ENCODE results near the gene RBSN.

Gene RBSN

DNA sequence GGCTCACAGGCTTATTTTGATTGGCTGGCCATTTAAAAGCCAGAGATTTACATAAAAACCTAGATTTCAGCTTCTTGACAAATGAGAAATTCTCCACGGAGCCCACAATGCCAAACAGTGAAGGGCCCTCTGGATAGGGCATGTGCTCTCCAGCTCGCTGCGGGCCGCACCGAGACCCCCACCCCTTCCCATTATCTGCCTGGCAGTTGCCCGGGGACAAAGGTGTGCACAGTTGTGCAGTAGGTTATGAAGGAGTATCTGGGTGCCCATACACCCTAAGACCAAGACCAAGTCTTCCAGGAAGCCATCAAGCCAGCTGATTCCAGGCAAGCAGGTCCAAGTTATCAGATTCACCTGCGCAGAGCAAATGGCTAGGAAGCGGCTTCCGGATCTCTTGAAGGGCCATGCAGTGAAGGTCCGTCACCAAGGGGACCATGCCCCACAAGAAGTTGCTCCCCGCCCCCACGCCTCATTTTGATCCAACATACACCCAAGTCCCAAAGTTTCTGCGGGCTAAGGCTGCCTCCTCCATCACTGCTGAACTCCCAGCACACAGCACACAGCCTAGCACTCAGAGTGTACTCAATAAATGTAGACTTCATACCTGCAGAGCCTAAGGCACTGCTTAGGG is 35.2 kb downstream of the RBSN start:
- no CpG with 5 or more reads among the region's 13 CpGs for WGBS (ENCODE audit: insufficient coverage, insufficient read length)
- Histone ChIP-seq H3K27me3 (ENCODE audit: control insufficient read depth, insufficient read depth, low read length) (no peaks in the 10 kb centered on the region), H3K27ac (ENCODE audit: low read length) (no peak overlapping the region), H3K4me1 (ENCODE audit: control insufficient read depth, insufficient read depth, low read length) (no peaks in the 10 kb centered on the region; the same call in 1 of the 2 replicates), H3K9me3 (ENCODE audit: control insufficient read depth, insufficient read depth, low read length) (no peaks in the 10 kb centered on the region), H3K4me3 (ENCODE audit: low read length) (peak overlapping the region; percentile 59; the same call in 1 of the 2 replicates), H3K36me3 (ENCODE audit: control insufficient read depth, insufficient read depth, low read length) (peaks cover 5% of the 10 kb centered on the region; the same call in 1 of the 2 replicates)
- DNase-seq (ENCODE audit: low read depth, low spot score) = no peak

DNA sequence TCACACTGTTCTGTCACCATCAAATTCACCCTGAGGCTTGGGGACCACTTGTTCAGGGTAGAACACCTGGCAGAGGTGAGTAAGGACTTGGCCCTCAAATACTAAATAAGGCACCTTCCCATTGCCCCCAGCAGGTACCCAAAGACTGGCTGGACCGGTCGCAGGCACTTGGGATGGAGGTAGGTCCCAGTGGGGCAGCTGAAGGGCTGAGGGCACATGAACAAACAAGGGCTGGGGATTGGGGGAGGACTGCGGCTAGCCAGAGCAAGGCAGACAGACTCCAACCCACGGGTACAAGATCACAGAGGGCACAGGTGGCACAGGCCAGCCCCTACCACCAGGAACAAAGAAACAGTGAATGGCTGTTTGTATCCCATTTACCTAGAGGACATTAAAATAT is 35.7 kb downstream of the RBSN start:
- no peak overlapping the region for H3K4me3 ChIP-seq (ENCODE audit: low read length)
- DNase-seq (ENCODE audit: low read depth, low spot score) = no peak
- no peaks in the 10 kb centered on the region; the same call in 1 of the 2 replicates for H3K4me1 ChIP-seq (ENCODE audit: control insufficient read depth, insufficient read depth, low read length)
- no peak overlapping the region for H3K27ac ChIP-seq (ENCODE audit: low read length)
- no peaks in the 10 kb centered on the region for H3K27me3 ChIP-seq (ENCODE audit: control insufficient read depth, insufficient read depth, low read length)
- WGBS (ENCODE audit: insufficient coverage, insufficient read length) = no CpG with 5 or more reads among the region's 4 CpGs
- peaks cover 7% of the 10 kb centered on the region; the same call in 1 of the 2 replicates for H3K36me3 ChIP-seq (ENCODE audit: control insufficient read depth, insufficient read depth, low read length)
- no peaks in the 10 kb centered on the region for H3K9me3 ChIP-seq (ENCODE audit: control insufficient read depth, insufficient read depth, low read length)

DNA sequence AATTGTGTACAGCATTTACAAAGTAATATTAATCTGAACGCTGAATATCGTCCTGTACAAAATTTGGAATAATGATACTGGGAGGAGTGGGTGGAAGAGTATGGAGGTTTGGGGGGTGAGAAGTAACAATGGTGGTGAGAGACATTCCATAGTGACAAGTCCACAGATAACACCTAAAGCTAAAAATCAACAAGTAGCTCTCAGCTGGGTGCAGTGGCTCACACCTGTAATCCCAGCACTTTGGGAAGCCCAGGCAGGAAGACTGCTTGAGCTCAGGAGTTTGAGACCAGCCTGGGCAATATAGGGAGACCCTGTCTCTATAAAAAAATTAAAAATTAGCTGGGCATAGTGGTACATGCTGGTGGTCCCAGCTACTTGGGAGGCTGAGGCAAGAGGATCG is 38.9 kb downstream of the RBSN start:
- no CpG with 5 or more reads among the region's 3 CpGs for WGBS (ENCODE audit: insufficient coverage, insufficient read length)
- no peak for DNase-seq (ENCODE audit: low read depth, low spot score)
- H3K36me3 ChIP-seq (ENCODE audit: control insufficient read depth, insufficient read depth, low read length) = peaks cover 11% of the 10 kb centered on the region; the same call in 1 of the 2 replicates

DNA sequence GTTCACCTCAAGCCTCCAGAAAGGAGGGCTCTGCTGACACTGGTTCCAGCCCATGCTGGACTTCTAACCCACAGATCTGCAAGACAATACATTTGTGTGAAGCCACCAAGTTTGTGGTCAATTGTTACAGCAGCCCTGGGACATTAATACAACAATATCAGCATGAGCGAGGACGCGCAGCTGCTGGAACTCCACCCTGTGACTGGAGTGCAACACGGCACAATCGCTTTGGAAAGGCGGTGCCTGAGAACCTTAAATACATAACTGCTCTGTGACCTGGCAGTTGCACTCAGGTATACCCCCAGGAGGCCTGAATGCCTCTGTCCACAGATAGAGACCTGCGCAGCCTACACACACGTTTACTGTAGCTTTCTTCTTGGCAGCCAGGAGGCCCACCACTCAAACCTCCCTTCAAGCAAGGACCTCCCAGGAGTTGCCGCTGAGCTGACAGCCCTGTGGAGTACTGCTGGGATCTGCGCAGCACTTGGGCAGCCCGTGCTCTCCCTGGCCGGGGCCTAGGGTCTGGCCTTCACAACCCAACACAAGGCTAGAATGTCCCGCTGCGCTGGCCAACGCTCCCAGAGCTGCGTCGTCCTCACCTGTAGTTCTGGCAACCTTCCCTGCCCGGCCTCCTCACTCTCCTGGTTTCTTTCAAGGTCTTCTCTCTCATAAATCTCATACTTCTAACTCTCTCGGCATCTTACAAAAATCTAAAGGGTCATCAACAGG is 42.1 kb downstream of the RBSN start:
- WGBS (ENCODE audit: insufficient coverage, insufficient read length) = no CpG with 5 or more reads among the region's 19 CpGs
- no peak overlapping the region for H3K27ac ChIP-seq (ENCODE audit: low read length)
- no peaks in the 10 kb centered on the region for H3K4me1 ChIP-seq (ENCODE audit: control insufficient read depth, insufficient read depth, low read length)
- H3K27me3 ChIP-seq (ENCODE audit: control insufficient read depth, insufficient read depth, low read length) = no peaks in the 10 kb centered on the region
- H3K36me3 ChIP-seq (ENCODE audit: control insufficient read depth, insufficient read depth, low read length) = peaks cover 18% of the 10 kb centered on the region; the same call in 1 of the 2 replicates
- DNase-seq (ENCODE audit: low read depth, low spot score) = no peak
- no peak overlapping the region for H3K4me3 ChIP-seq (ENCODE audit: low read length)
- H3K9me3 ChIP-seq (ENCODE audit: control insufficient read depth, insufficient read depth, low read length) = no peaks in the 10 kb centered on the region

More for the DNA sequence above, 38.9 kb downstream of the RBSN start:
- H3K4me3 ChIP-seq (ENCODE audit: low read length) = no peak overlapping the region
- H3K4me1 ChIP-seq (ENCODE audit: control insufficient read depth, insufficient read depth, low read length) = no peaks in the 10 kb centered on the region; the same call in 1 of the 2 replicates
- H3K27ac ChIP-seq (ENCODE audit: low read length) = no peak overlapping the region
- no peaks in the 10 kb centered on the region for H3K27me3 ChIP-seq (ENCODE audit: control insufficient read depth, insufficient read depth, low read length)
- no peaks in the 10 kb centered on the region for H3K9me3 ChIP-seq (ENCODE audit: control insufficient read depth, insufficient read depth, low read length)

DNA sequence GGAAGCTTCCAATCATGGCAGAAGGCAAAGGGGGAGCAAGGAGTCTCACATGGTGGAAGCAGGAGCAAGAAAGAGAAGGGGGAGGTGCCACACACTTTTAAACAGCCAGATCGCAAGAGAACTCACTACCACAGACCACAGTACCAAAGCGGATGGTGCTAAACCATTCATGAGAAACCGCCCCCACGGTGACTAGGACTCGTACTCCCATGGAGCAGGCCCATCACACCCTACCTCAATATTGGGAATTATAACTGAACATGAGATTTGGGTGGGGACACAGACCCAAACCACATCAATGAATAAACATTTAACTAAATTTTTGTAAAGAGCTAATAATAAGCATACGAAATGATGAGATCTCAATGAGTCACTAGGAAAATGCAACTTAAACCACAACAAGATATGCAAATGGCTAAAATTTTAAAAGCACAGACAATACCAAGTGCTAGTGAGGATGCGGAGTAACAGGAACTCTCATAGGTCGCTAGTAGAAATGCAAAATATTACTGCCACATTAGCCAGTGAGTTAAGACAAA is 43.9 kb downstream of the RBSN start:
- peaks cover 24% of the 10 kb centered on the region; the same call in 1 of the 2 replicates for H3K36me3 ChIP-seq (ENCODE audit: control insufficient read depth, insufficient read depth, low read length)
- no peaks in the 10 kb centered on the region for H3K9me3 ChIP-seq (ENCODE audit: control insufficient read depth, insufficient read depth, low read length)
- no peak for DNase-seq (ENCODE audit: low read depth, low spot score)
- H3K4me1 ChIP-seq (ENCODE audit: control insufficient read depth, insufficient read depth, low read length) = no peaks in the 10 kb centered on the region
- H3K27ac ChIP-seq (ENCODE audit: low read length) = no peak overlapping the region
- H3K27me3 ChIP-seq (ENCODE audit: control insufficient read depth, insufficient read depth, low read length) = no peaks in the 10 kb centered on the region
- no CpG with 5 or more reads among the region's 8 CpGs for WGBS (ENCODE audit: insufficient coverage, insufficient read length)
- no peak overlapping the region for H3K4me3 ChIP-seq (ENCODE audit: low read length)

DNA sequence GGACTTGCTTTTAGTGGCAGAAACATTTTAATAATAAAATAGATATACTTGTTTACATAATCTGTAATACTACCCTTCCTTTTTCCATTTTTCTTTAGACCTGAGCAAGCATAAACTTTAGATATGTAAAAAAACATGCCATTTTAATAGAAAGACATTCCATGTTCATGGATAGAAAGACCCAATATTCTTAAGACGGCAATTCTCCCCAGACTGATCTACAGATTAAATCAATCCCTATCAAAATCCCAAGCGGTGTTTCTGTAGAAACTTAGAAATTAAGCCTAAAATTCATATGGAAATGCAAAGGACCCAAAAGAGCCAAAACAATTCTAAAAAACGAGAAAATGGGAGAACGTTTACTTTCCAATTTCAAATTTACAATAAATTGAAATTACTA is 45.4 kb downstream of the RBSN start:
- Histone ChIP-seq H3K27me3 (ENCODE audit: control insufficient read depth, insufficient read depth, low read length) (no peaks in the 10 kb centered on the region), H3K4me1 (ENCODE audit: control insufficient read depth, insufficient read depth, low read length) (no peaks in the 10 kb centered on the region), H3K4me3 (ENCODE audit: low read length) (no peak overlapping the region), H3K9me3 (ENCODE audit: control insufficient read depth, insufficient read depth, low read length) (no peaks in the 10 kb centered on the region), H3K36me3 (ENCODE audit: control insufficient read depth, insufficient read depth, low read length) (peaks cover 25% of the 10 kb centered on the region), H3K27ac (ENCODE audit: low read length) (no peak overlapping the region)
- WGBS (ENCODE audit: insufficient coverage, insufficient read length) = no CpG with 5 or more reads among the region's 4 CpGs
- no peak for DNase-seq (ENCODE audit: low read depth, low spot score)

DNA sequence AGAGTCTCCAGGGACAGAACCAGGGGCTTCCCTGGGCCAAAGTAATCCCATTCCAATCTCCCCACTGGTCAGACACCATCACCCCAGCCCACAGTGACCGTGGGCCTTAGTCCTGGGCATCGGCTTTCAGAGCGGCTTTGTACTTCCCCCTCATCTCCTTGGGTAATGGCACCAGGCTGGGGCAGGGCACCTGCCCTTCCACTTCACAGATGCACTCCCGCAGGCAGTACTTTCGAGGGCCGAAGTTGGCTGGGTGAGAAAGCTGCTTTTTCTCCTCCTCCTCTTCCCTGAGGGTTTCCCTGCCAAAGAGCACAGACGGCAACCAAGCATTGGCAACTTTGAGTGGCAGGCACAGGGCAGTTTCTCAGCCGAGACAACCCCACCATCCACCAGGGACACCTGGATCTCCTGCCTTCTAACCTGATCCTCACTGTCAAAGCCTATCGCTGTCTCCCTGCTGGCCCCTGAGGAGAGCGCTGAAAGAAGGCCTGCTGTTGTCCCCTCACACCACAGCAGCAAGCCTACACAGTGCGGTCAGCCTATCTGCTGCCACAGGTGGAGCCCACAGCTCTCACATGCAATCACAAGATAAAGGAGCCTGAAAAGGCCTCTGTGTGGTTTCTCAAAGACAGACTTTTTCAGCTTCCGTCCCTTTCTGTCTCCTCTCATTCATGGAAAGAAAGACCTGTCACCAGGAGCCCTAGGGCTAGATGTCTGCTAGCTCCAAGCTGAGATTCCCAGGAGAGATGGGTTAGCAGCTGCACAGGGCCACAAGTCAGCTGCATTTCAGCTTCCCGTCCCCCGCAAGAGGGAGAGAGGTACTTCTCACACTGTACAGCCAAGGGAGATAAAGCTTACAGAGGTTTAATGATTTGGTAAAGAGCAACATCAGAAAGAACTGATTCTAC is 46.4 kb downstream of the RBSN start:
- Histone ChIP-seq H3K9me3 (ENCODE audit: control insufficient read depth, insufficient read depth, low read length) (no peaks in the 10 kb centered on the region), H3K4me1 (ENCODE audit: control insufficient read depth, insufficient read depth, low read length) (no peaks in the 10 kb centered on the region), H3K36me3 (ENCODE audit: control insufficient read depth, insufficient read depth, low read length) (peaks cover 25% of the 10 kb centered on the region), H3K4me3 (ENCODE audit: low read length) (no peak overlapping the region), H3K27ac (ENCODE audit: low read length) (no peak overlapping the region), H3K27me3 (ENCODE audit: control insufficient read depth, insufficient read depth, low read length) (no peaks in the 10 kb centered on the region)
- no peak for DNase-seq (ENCODE audit: low read depth, low spot score)
- no CpG with 5 or more reads among the region's 14 CpGs for WGBS (ENCODE audit: insufficient coverage, insufficient read length)

DNA sequence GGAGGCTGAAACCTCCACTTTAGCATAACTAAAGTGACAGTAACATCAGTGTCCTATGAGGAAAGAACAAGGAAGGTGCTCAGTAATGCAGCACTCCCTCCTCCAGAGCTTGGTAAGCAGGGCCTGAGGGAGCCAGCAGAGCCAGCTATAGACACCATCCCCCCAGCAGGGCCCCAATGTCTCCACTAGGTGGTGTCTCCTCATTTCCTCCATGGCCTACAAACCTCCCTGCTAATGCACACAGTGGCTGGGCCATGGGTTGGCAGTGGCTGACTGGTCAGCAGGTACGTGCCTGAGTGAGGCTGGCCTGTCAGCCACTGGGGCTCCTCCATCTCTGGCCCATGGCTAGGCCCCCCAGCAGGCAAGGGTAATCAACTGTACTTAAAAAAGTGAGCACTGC is 47.4 kb downstream of the RBSN start:
- WGBS (ENCODE audit: insufficient coverage, insufficient read length) = no CpG with 5 or more reads among the region's 1 CpG
- H3K4me1 ChIP-seq (ENCODE audit: control insufficient read depth, insufficient read depth, low read length) = no peaks in the 10 kb centered on the region

DNA sequence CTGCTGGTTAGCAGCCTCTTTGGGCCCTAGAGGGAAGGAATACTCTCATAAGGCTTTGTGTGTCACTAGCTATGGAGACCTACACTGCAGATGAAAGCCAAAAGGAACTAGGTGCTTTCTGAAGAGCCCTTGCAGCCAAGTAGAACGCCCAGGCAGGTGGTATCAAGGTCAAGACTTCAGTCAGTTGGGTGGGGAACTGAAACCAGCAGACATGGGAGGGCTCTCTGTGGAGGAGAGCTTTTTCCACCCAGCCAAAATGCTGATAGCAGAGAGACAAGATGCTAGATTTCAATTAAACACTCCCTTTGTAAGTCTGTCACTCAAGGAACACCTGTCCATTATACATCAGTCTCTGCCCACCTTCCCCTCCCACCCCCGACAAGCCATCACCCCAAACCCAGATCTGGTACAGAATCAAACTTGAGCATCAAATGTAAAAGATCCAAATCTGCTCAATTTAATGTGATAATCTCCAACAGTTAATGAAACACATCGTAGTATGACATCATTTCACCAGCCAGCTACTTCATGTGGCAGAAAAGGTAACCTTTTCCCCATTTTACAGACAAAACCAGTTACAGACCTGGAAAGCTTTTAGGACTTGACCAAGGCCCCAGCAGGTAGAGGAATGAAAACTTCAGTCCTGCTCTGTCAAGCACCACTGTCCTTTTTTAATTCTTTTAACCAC is 48.4 kb downstream of the RBSN start:
- Histone ChIP-seq H3K4me1 (ENCODE audit: control insufficient read depth, insufficient read depth, low read length) (no peaks in the 10 kb centered on the region), H3K4me3 (ENCODE audit: low read length) (no peak overlapping the region), H3K9me3 (ENCODE audit: control insufficient read depth, insufficient read depth, low read length) (no peaks in the 10 kb centered on the region), H3K36me3 (ENCODE audit: control insufficient read depth, insufficient read depth, low read length) (peaks cover 29% of the 10 kb centered on the region), H3K27me3 (ENCODE audit: control insufficient read depth, insufficient read depth, low read length) (no peaks in the 10 kb centered on the region), H3K27ac (ENCODE audit: low read length) (no peak overlapping the region)
- WGBS (ENCODE audit: insufficient coverage, insufficient read length) = no CpG with 5 or more reads among the region's 3 CpGs
- no peak for DNase-seq (ENCODE audit: low read depth, low spot score)

More for the DNA sequence above, 47.4 kb downstream of the RBSN start:
- Histone ChIP-seq H3K9me3 (ENCODE audit: control insufficient read depth, insufficient read depth, low read length) (no peaks in the 10 kb centered on the region), H3K27ac (ENCODE audit: low read length) (no peak overlapping the region), H3K36me3 (ENCODE audit: control insufficient read depth, insufficient read depth, low read length) (peaks cover 28% of the 10 kb centered on the region), H3K4me3 (ENCODE audit: low read length) (no peak overlapping the region), H3K27me3 (ENCODE audit: control insufficient read depth, insufficient read depth, low read length) (no peaks in the 10 kb centered on the region)
- peak; percentile 55 for DNase-seq (ENCODE audit: low read depth, low spot score)
